HG03139 (cell line): Measurements from ENCODE around the gene DYNC1LI2.

Experiments
- ATAC-seq: cut with Tn5 transposase; IDR thresholded peaks from one replicate; pipeline ENCODE4 v1.9.1; 2021; ENCODE audit not compliant: unreplicated experiment

The DYNC1LI2 gene

DNA sequence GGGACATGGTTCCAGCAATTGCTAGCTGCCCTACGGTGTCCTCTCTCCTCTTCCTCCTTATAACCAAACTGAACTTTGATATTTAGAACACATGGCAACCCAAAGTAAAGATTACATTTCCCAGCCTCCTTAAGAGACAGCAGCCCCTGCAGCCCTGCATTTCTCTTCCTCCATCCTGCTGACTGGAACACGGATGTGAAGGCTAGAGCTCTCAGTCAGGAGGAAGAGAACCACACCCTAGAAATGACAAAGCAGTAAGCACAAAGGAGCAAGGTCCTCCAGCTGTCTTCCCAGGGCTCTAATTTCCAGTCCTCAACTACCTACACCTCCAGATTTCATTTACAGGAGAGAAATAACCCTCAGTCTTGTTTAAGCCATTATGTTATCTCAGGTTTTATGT, 10.9 kb downstream of the DYNC1LI2 start:
- no peak for ATAC-seq

DNA sequence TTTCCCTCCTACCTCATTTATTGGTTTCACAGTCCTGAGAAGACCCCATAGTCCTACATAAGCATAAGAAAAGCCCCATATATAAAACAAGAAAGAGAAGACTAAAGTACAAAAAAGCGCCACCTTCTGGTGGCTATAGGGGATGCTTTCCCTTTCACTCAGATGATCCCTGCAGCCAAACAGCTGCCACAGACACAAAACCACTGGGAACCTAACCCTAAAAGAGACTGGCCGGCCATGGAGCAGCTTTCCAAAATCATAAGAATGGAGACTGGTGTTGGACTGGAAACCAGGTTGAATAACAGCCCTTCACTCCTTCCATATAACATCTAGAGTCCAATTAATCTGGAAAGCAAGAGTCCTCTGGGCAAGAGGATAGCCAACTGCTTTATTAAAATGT, 11.4 kb downstream of the DYNC1LI2 start:
- ATAC-seq = no peak

GRCh38 chr16:66735891-66736290, 15.5 kb downstream of the DYNC1LI2 start:
- no peak for ATAC-seq

GRCh38 chr16:66731101-66731500, 20.3 kb downstream of the DYNC1LI2 start:
- no peak for ATAC-seq

GRCh38 chr16:66728804-66729203, 22.6 kb downstream of the DYNC1LI2 start:
- ATAC-seq = no peak

DNA sequence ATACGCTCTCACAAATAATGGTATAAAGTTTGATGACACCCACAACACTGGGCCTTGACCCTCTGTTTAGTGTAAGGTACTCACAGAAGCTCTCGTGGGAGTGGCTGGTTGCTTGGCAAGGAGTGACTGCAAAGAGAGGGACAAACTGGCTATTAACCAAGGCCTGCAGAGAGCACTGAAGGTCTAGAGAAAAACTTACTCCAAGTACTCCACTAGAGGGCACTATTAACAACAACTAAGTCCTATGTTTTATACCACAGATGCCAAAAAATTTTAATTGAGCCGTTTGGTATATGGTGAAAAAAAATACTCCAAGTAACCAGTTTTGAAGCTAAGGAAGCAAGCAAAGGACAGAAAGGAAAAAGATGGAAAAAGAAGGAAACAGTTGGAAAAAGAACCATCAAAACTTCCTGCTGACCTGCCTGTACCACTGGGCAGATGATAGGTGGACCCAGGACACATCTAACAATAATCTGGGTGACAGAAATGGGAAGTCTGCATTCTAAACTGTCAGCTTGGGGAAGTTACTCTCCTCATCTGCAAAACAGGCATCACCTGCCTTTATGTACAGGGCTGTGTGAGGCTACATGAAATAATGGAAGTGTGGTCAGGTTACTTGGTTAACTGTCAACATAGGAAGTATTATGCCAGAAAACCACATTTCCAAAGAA, 23.2 kb downstream of the DYNC1LI2 start:
- ATAC-seq = no peak

DNA sequence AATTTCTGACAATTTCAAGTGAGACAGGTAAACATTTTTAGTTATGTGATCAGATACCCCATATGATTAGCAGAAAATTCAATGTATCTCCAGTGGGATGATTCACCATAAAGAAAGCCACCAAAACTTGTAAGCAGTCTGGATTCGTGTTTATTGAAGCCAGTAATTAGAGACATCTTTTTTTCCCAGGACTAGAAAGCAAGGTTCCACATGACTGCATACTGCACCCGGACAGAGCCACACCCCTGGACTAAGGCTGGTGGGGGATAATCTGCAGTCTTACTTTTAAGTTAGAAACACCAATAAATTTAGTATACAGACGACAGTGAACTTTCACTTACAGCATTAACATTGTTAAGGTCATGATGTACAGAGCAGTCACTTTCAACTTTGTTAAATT, 30.6 kb downstream of the DYNC1LI2 start:
- no peak for ATAC-seq

DNA sequence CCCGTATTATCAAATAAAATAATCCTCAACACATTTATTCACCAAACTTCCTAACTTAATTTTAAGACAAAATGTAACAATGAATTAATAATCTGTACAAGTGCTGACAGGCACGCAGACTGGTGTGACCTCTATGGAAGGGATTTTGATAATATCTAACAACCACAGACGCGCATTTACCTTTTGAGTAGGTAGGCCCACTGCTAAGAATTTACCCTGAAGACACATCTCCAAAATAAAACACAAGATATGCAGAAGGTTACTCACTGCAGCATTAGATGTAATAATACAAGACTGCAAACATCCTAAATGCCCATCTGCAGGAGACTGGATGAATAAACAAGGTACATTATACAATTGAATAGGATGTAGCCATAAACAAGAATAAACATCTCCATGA, 32.2 kb downstream of the DYNC1LI2 start:
- no peak for ATAC-seq

DNA sequence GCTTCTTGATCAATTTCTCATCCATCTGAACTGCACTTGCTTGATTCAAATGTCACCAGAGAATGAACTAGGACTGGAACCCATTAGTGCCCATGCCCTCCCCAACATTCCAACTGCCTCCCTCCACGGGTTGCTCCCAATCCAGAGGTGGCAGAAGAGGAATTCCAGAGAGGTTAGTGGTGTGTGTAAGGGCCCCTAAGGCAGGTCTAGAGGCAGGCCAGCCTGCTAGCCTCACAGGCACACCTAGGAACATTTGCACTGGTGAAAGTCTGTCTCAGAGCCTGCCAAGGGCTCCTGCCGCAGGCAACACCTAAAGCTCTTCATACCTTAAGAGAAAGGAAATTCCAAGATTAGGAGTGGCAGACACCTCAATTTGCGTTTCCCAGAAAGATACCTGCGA, 33.6 kb downstream of the DYNC1LI2 start:
- no peak for ATAC-seq

- ATAC-seq = no peak
Measured at GRCh38 chr16:66717112-66717675, 34.2 kb downstream of the DYNC1LI2 start.

- ATAC-seq = no peak
Measured at GRCh38 chr16:66714654-66715307, 36.6 kb downstream of the DYNC1LI2 start.

- ATAC-seq = no peak
Measured at GRCh38 chr16:66714062-66714461, 37.3 kb downstream of the DYNC1LI2 start.

- no peak for ATAC-seq
Measured at GRCh38 chr16:66713076-66713475, 38.3 kb downstream of the DYNC1LI2 start.

DNA sequence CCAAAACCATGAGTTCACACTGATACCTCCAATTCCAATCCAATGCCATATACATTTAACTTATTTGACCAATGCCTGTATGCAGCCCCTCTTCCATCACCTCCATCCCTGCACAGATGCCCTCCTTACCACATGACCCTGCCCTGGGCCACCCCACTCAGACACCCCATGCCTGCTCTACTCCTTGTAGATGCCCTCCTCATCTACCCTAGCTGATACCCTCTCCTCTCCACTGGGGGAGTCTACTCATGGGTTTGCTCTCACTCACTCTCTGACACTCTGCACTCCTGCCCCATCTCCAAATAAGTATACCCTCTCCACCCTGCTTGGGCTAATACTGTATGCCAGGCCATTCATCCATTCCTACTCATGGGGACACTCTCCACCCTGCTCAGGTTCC, 38.9 kb downstream of the DYNC1LI2 start:
- no peak for ATAC-seq

- no peak for ATAC-seq
Measured at GRCh38 chr16:66711581-66711980, 39.8 kb downstream of the DYNC1LI2 start.

- ATAC-seq = no peak
Measured at GRCh38 chr16:66706506-66706880, 44.9 kb downstream of the DYNC1LI2 start.

- no peak for ATAC-seq
Measured at GRCh38 chr16:66705790-66706505, 45.5 kb downstream of the DYNC1LI2 start.

DNA sequence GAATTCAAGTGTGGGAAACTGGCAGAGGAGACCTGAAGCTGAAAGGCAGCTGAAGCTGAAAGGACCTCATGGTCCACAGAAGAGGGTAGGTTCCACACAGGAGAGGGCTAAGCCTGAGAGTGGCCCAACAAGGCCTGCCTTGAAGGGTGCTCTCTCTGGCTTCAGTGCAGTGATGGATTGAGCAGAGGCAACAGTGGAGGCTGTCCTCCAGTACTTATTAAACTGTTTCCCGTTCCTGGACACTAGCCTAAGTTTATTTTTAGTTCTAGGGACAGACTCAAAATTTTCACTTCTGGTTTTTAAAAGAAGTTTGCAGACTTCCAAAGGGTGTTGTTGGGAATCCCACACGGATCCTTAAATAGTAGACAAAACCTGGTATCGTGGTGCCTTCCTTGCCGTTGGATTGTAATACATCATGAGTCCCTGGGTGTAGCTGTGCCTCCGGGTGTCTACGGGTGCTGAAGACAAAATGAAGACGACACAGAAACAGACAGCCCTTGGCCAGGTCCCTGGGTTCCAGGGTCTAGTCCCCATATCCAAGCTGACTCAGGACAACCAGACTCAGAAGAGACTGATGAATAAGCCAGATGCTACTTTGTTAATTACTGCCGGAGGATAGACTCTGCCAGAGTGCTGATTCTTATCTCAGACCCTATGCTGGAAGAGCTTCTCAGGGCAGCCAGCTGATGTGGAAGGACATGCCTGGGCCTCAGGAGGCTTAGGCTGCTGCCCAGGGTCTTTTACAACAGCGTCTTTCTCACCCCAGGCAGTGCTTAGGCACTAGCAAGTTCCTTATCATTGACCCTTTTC, 47.8 kb downstream of the DYNC1LI2 start:
- no peak for ATAC-seq

DNA sequence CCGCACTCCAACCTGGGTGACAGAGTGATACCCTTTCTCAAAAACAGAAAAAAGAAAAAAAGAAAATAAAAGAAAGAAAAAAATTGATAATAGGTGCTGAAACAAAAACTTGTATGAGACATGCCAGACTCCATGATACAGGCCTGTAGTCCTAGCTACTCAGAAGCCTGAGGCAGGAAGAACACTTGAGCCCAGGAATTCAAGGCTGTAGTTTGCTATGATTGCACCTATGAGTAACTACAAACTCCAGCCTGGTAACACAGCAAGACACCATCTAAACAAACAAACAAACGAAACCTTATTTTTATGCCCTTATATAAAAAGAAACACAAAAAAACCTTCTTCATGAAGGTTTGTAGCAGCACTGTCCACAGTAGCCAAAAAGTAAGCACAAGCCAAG, 49.9 kb downstream of the DYNC1LI2 start:
- ATAC-seq = no peak

DNA sequence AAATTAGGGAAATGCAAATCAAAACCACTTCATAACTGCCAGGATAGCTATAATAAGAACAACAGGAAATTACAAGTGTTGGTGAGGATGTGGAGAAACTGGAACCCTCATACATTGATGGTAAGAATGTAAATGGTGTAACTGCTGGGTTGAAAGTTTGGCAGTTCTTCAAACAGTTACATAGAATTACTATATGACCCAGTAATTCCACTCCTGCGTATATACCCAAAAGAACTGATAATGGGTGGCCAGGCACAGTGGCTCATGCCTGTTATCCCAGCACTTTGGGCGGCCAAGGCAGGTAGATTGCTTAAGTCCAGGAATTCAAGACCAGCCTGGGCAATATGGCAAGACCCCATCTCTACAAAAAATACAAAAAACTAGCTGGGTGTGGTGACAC, 50.4 kb downstream of the DYNC1LI2 start:
- no peak for ATAC-seq

DNA sequence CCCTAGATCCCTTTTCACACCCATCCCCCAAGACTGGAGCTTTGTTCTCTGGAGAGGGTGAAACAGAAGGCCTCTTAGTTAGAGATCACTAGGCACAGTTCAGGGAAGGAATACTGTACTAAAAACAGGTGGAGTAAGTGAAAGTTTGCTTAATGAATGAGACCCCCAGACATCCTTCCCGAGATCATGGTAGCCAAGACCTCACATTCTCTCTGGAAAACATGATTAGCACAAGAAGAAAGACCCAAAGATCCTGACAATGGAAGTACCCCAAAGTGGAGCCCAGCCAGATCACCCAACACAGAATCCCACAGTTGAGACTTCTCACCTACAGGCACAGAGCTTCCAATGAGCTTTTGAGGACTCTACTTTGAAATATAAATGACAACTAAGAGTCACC, 51.5 kb downstream of the DYNC1LI2 start:
- no peak for ATAC-seq
